ENCODE results near the gene LAMA3. TPM values are rescaled to one million over a fixed set of nuclear protein-coding genes. Genes with fewer than 3 reads are reported as not detected.
A peak's percentile ranks its signal among the peaks of the same experiment; 100 is the strongest.

The LAMA3 gene
- total RNA-seq, 1 experiment from 2014 or later: 207 TPM

DNA sequence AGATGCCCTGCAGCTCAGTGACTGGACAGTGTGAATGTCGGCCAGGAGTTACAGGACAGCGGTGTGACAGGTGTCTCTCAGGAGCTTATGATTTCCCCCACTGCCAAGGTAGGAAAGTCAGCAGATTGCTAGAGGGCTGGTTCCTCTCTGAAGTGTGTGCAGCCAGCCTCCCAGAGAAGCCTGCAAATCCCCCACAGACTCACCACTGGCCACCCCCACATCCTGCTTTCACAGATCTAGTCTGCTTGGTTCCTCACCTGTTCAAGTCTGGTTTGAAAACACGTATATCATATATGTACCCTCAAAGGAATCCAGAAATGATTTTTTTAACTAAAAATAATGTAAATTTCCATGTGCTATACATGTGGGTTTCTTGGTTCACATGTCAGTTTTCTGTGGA is 121.1 kb downstream of the LAMA3 start:
- Mint-ChIP-seq H3K36me3 (ENCODE audit: insufficient read depth, unreplicated experiment) (peaks cover 4% of the 10 kb centered on the region), H3K4me1 (ENCODE audit: low read depth, unreplicated experiment) (no peaks in the 10 kb centered on the region), H3K27me3 (ENCODE audit: unreplicated experiment) (no peaks in the 10 kb centered on the region), H3K9me3 (ENCODE audit: low read depth, unreplicated experiment) (no peaks in the 10 kb centered on the region), H3K27ac (ENCODE audit: unreplicated experiment) (no peak overlapping the region), H3K4me3 (ENCODE audit: low read depth, unreplicated experiment) (no peak overlapping the region)
- no peak for DNase-seq
- BruUV-seq (replicated peaks): no TSS peak
- no peak for TF ChIP-seq CTCF (IDR thresholded peaks at IDR 0.05; ENCODE audit: unreplicated experiment)
- intact Hi-C loops (cut with micrococcal nuclease; ENCODE audit: unreplicated experiment): loop anchor here (5.0 kb wide), 2 partner anchors 108 to 308 kb away; partner anchors contain the start of gene RMC1
- CTCF ChIA-PET: no interaction called here

- Mint-ChIP-seq H3K4me3 (ENCODE audit: low read depth, unreplicated experiment) (no peak overlapping the region), H3K27me3 (ENCODE audit: unreplicated experiment) (no peaks in the 10 kb centered on the region), H3K4me1 (ENCODE audit: low read depth, unreplicated experiment) (peaks cover 2% of the 10 kb centered on the region), H3K36me3 (ENCODE audit: insufficient read depth, unreplicated experiment) (peaks cover 4% of the 10 kb centered on the region), H3K27ac (ENCODE audit: unreplicated experiment) (no peak overlapping the region), H3K9me3 (ENCODE audit: low read depth, unreplicated experiment) (no peaks in the 10 kb centered on the region)
- CTCF ChIA-PET: no interaction called here
- intact Hi-C loops (cut with micrococcal nuclease; ENCODE audit: unreplicated experiment): loop anchor here (5.0 kb wide), 2 partner anchors 109 to 309 kb away; partner anchors contain the start of gene RMC1
- no TSS peak for BruUV-seq (replicated peaks)
- TF ChIP-seq CTCF (IDR thresholded peaks at IDR 0.05; ENCODE audit: unreplicated experiment): no peak
- DNase-seq: no peak
Measured at GRCh38 chr18:23811176-23811575, 121.9 kb downstream of the LAMA3 start.

DNA sequence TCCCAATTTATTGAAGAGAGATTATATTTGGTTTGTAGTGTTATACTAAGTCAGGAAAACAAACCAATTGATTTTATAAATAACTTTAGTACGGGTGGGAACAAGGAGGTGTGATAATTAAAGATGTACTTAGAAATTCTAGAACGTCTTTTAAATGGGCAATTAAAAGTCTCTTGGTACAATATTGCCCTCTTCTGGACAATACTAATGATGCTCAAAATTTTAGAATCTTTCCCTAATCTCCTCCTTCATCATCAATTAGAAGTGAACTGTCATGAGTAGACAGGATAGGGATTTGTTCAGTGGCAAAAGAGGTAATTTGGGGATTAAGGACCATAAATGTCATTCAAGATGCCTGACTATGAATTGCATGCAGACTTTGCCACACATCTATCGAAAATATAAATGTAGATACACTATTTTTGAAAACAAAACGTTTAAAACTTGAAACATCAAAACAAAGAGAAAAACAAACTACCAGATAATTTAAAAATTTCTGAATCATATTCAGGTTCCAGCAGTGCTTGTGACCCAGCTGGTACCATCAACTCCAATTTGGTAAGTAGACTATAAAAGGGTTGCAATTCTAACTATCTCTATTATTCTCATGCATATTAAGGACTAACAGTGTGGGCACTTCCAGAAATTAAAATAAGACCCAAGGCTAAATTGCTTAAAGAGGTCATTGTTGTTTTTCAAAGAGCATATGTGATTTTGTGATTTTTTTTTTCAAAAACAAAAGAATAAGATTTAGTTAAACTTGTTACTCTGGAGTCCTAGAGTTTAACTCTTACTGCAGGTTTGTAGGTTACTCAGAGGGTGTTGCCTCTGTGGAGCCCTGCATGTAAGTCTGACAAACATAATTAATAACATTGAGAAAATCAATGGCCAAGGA is 123.5 kb downstream of the LAMA3 start:
- Mint-ChIP-seq H3K27me3 (ENCODE audit: unreplicated experiment) (no peaks in the 10 kb centered on the region), H3K4me1 (ENCODE audit: low read depth, unreplicated experiment) (peaks cover 8% of the 10 kb centered on the region), H3K36me3 (ENCODE audit: insufficient read depth, unreplicated experiment) (peaks cover 4% of the 10 kb centered on the region), H3K4me3 (ENCODE audit: low read depth, unreplicated experiment) (no peak overlapping the region), H3K27ac (ENCODE audit: unreplicated experiment) (no peak overlapping the region), H3K9me3 (ENCODE audit: low read depth, unreplicated experiment) (no peaks in the 10 kb centered on the region)
- intact Hi-C loops (cut with micrococcal nuclease; ENCODE audit: unreplicated experiment): loop anchor here (1.0 to 5.0 kb wide), 4 partner anchors 110 to 310 kb away; partner anchors contain the start of gene RMC1
- TF ChIP-seq CTCF (IDR thresholded peaks at IDR 0.05; ENCODE audit: unreplicated experiment): peak; percentile 20
- no peak for DNase-seq
- CTCF ChIA-PET: no interaction called here
- no TSS peak for BruUV-seq (replicated peaks)

- Mint-ChIP-seq H3K4me1 (ENCODE audit: low read depth, unreplicated experiment) (peaks cover 8% of the 10 kb centered on the region), H3K27me3 (ENCODE audit: unreplicated experiment) (no peaks in the 10 kb centered on the region), H3K9me3 (ENCODE audit: low read depth, unreplicated experiment) (no peaks in the 10 kb centered on the region), H3K27ac (ENCODE audit: unreplicated experiment) (no peak overlapping the region), H3K36me3 (ENCODE audit: insufficient read depth, unreplicated experiment) (peaks cover 4% of the 10 kb centered on the region), H3K4me3 (ENCODE audit: low read depth, unreplicated experiment) (no peak overlapping the region)
- no TSS peak for BruUV-seq (replicated peaks)
- CTCF ChIA-PET: no interaction called here
- no peak for DNase-seq
- no peak for TF ChIP-seq CTCF (IDR thresholded peaks at IDR 0.05; ENCODE audit: unreplicated experiment)
- intact Hi-C loops (cut with micrococcal nuclease; ENCODE audit: unreplicated experiment): loop anchor here (5.0 kb wide), 2 partner anchors 113 to 313 kb away; partner anchors contain the start of gene RMC1
Measured at GRCh38 chr18:23814991-23815614, 125.8 kb downstream of the LAMA3 start.
